Activated CD4-positive, alpha-beta T cell treated with anti-CD3 and anti-CD28 coated beads, Interleukin-2, Interleukin-6, amounts not matched to agents 100 ng/mL and 50 ng/mL, durations not matched to agents 16 hours and 8 hours (primary cell): ENCODE measurements around the gene FSHB.

Experiments used
- DNase-seq: peaks from one replicate; pipeline ENCODE4 v3.0.0-alpha.2; 2020

FSHB gene

DNA sequence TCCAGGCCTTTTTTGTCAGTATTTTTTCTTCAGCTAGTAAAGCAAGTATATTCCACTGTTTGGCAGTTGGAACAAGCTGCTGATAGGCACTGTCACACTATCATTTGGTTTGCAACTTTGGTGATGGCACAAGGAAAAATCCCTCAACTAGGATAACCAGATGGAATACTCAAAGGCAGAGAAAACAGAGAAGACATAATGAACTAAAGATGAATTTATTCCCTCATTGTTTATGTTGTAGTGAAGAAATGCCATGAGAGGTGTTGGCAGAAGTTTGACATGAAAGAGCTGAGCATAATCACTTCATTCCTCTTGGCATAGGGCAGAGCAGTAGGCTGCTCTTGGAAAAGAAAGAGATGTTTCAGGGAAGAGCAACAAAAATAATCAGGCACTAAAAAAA lies 39.9 kb downstream of the FSHB start:
- no peak for DNase-seq

GRCh38 chr11:30277176-30277575 lies 46.4 kb downstream of the FSHB start:
- no peak for DNase-seq

DNA sequence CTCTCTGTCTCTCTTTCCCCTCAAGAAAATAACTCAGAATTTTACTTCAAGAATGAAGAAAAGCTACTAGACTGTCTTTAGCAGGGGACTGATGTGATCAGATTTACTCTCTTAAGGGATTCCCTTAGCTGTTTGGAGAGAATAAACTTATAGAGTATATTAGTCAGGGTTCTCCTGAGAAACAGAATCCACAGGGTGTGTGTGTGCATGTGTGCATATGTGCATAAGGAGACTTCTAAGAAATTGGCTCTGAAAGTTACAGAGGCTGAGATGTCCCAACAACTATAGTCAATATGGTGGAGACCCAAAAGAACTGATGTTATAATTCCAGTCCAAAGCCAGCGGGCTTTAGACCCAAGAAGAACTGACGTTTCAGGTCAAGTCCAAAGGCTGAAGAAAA lies 49.0 kb downstream of the FSHB start:
- no peak for DNase-seq

- DNase-seq: peak; percentile 1
Observed at GRCh38 chr11:30281476-30282288, 50.9 kb downstream of the FSHB start.

DNA sequence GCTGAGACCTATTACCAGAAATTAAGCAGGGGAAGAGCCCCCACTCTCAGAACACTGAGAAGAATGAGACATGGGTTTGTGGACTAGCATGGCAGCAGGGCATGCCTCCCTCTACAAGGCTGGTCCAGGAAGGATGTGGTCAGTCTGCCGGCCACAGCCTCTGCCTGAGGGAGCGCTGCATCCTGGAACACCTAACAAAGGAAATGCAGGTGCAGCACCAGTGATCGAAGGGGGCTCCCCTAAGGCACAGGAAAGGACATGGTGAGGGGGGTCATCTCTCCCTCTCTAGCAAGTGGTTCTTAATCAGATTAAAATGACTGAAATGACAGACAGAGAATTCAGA lies 51.4 kb downstream of the FSHB start:
- DNase-seq: peak; percentile 44
